H1 (cell line): Measurements from ENCODE around the gene TGM6. TPM values are rescaled to one million over a fixed set of nuclear protein-coding genes. Genes with fewer than 3 reads are reported as not detected.
A peak's percentile ranks its signal among the peaks of the same experiment; 100 is the strongest.

Experiments
- CTCF ChIA-PET: fragments of 300-600 bp; sonication (Branson Sonifier 250); formaldehyde crosslinking; loops from one replicate; lab custom pipeline; 2021; ENCODE audit not compliant: partially characterized antibody; lab: Charles Lee
- POLR2A ChIA-PET: fragments of 300-600 bp; sonication (Branson Sonifier 250); formaldehyde crosslinking; loops from one replicate; lab custom pipeline; 2021; ENCODE audit warnings: inconsistent platforms; ENCODE audit not compliant: partially characterized antibody; lab: Charles Lee
- DNase-seq, 2 experiments: peaks; one replicate each; pipeline versions ENCODE4 v3.0.0 to v3.0.0-alpha.2; 2010 to 2022; ENCODE audit warnings: low spot score in 2 of 2, low read depth in 1 of 2, mixed read lengths in 1 of 2
- FAIRE-seq: peaks from 2 replicates; lab custom pipeline; 2011; peaks lifted over from hg19 to GRCh38; lab: Jason Lieb, UNC
- H2AFZ ChIP-seq: 2 replicates; pipeline ENCODE4 v1.8.1; 2012; ENCODE audit warnings: low read length, inconsistent platforms
- H2AK5ac ChIP-seq: 2 replicates; pipeline ENCODE4 v1.6.1; 2013; ENCODE audit warnings: low read depth, low read length
- H2BK120ac ChIP-seq: replicated peaks from 2 replicates; pipeline ENCODE3; 2013; ENCODE audit warnings: low read depth, low read length, inconsistent platforms
- H2BK12ac ChIP-seq: 2 replicates; pipeline ENCODE4 v1.6.1; 2013; ENCODE audit warnings: low read depth, low read length
- H2BK15ac ChIP-seq: 2 replicates; pipeline ENCODE4 v1.6.1; 2013; ENCODE audit warnings: low read length
- H2BK20ac ChIP-seq: 2 replicates; pipeline ENCODE4 v1.6.1; 2013; ENCODE audit warnings: low read length
- H2BK5ac ChIP-seq: 2 replicates; pipeline ENCODE4 v1.6.1; 2013; ENCODE audit warnings: low read depth, low read length
- H3K14ac ChIP-seq: 2 replicates; pipeline ENCODE4 v1.6.1; 2013; ENCODE audit warnings: inconsistent platforms; ENCODE audit not compliant: insufficient read length
- H3K18ac ChIP-seq: 2 replicates; pipeline ENCODE4 v1.6.1; 2013; ENCODE audit warnings: low read length; ENCODE audit errors: extremely low read depth
- H3K23ac ChIP-seq: 2 replicates; pipeline ENCODE4 v1.6.1; 2013; ENCODE audit warnings: inconsistent platforms; ENCODE audit not compliant: insufficient read length
- H3K23me2 ChIP-seq: 2 replicates; pipeline ENCODE4 v1.6.1; 2013; ENCODE audit warnings: low read depth, low read length
- H3K27ac ChIP-seq: 2 replicates; pipeline ENCODE4 v1.6.1; 2011; ENCODE audit warnings: low read depth, low read length, inconsistent platforms
- H3K27me3 ChIP-seq, 4 experiments: replicated peaks in 1 of 4; 1 replicate in 1 of 4; 2 replicates in 3 of 4; pipeline versions ENCODE4 v1.6.1 to v1.8.1; 2011 to 2013; ENCODE audit warnings: low read length in 3 of 4, mild to moderate bottlenecking in 3 of 4, inconsistent platforms in 2 of 4, mixed read lengths in 2 of 4, moderate library complexity in 1 of 4; ENCODE audit not compliant: control insufficient read depth in 3 of 4, insufficient read depth in 3 of 4; ENCODE audit errors: extremely low read depth in 1 of 4
- H3K36me3 ChIP-seq, 4 experiments: 2 replicates each; pipeline versions ENCODE4 v1.6.1 to v1.8.1; 2011 to 2013; ENCODE audit warnings: mild to moderate bottlenecking in 4 of 4, low read length in 3 of 4, moderate library complexity in 2 of 4, control low read depth in 1 of 4, inconsistent platforms in 1 of 4; ENCODE audit not compliant: insufficient read depth in 4 of 4, control insufficient read depth in 2 of 4
- H3K4ac ChIP-seq: replicated peaks from 2 replicates; pipeline ENCODE3; 2013; ENCODE audit warnings: low read length, low read depth, mixed read lengths, inconsistent platforms; ENCODE audit not compliant: insufficient read length
- H3K4me1 ChIP-seq, 4 experiments: replicated peaks in 1 of 4; 1 replicate in 1 of 4; 2 replicates in 3 of 4; pipeline versions ENCODE4 v1.6.1 to v1.8.1; 2011 to 2013; ENCODE audit warnings: low read length in 3 of 4, inconsistent platforms in 2 of 4, mixed read lengths in 1 of 4; ENCODE audit not compliant: insufficient read depth in 4 of 4, control insufficient read depth in 3 of 4
- H3K4me2 ChIP-seq, 2 experiments: 2 replicates each; pipeline versions ENCODE4 v1.6.1 to v1.8.1; 2011 to 2013; ENCODE audit warnings: low read depth in 2 of 2, low read length in 2 of 2, control low read depth in 1 of 2, inconsistent platforms in 1 of 2, mild to moderate bottlenecking in 1 of 2; ENCODE audit not compliant: insufficient read depth in 1 of 2
- H3K4me3 ChIP-seq, 4 experiments: fragments of 200-600, 300-600 bp in 1 of 4; sonication (generic), shearing (Covaris generic), sonication (Bioruptor Twin) in 1 of 4; 2 replicates each; pipeline versions ENCODE4 v1.5.1 to v1.8.1; 2011 to 2016; ENCODE audit warnings: low read length in 4 of 4, low read depth in 3 of 4, control low read depth in 2 of 4, inconsistent platforms in 2 of 4, mild to moderate bottlenecking in 2 of 4, mixed read lengths in 1 of 4, moderate library complexity in 1 of 4; ENCODE audit not compliant: insufficient read depth in 2 of 4; ENCODE audit errors: extremely low read depth in 1 of 4
- H3K56ac ChIP-seq: replicated peaks from 2 replicates; pipeline ENCODE3; 2013; ENCODE audit warnings: low read depth, mild to moderate bottlenecking, mixed read lengths, low read length, inconsistent platforms; ENCODE audit not compliant: insufficient read length
- H3K79me1 ChIP-seq: 2 replicates; pipeline ENCODE4 v1.6.1; 2013; ENCODE audit warnings: low read depth, low read length, control low read depth
- H3K79me2 ChIP-seq, 2 experiments: 2 replicates each; pipeline versions ENCODE4 v1.6.1 to v1.8.1; 2012 to 2013; ENCODE audit warnings: low read length in 2 of 2, mild to moderate bottlenecking in 2 of 2, inconsistent platforms in 1 of 2; ENCODE audit not compliant: insufficient read depth in 2 of 2, control insufficient read depth in 1 of 2
- H3K9ac ChIP-seq, 4 experiments: replicated peaks in 1 of 4; 1 replicate in 1 of 4; 2 replicates in 3 of 4; pipeline versions ENCODE4 v1.6.1 to v1.8.1; 2011 to 2013; ENCODE audit warnings: low read depth in 3 of 4, low read length in 3 of 4, control low read depth in 2 of 4, mild to moderate bottlenecking in 2 of 4, moderate library complexity in 2 of 4, inconsistent platforms in 1 of 4; ENCODE audit errors: extremely low read depth in 1 of 4
- H3K9me3 ChIP-seq, 2 experiments: 2 replicates each; pipeline versions ENCODE4 v1.6.1 to v1.8.1; 2012 to 2013; ENCODE audit warnings: mild to moderate bottlenecking in 2 of 2, moderate library complexity in 2 of 2, control low read depth in 1 of 2, inconsistent platforms in 1 of 2, low read depth in 1 of 2, low read length in 1 of 2, mixed read lengths in 1 of 2; ENCODE audit not compliant: insufficient read depth in 2 of 2
- H4K20me1 ChIP-seq, 2 experiments: replicated peaks in 1 of 2; 2 replicates each; pipeline versions ENCODE3 to v1.8.1; 2011 to 2013; ENCODE audit warnings: inconsistent platforms in 2 of 2, low read length in 2 of 2, mild to moderate bottlenecking in 1 of 2; ENCODE audit not compliant: insufficient read depth in 2 of 2, control insufficient read depth in 1 of 2
- H4K5ac ChIP-seq: 2 replicates; pipeline ENCODE4 v1.6.1; 2013; ENCODE audit warnings: low read length, low read depth, mixed read lengths, inconsistent platforms; ENCODE audit not compliant: insufficient read length
- H4K8ac ChIP-seq: 2 replicates; pipeline ENCODE4 v1.8.0; 2013; ENCODE audit warnings: mild to moderate bottlenecking, moderate library complexity, low read length, inconsistent platforms; ENCODE audit not compliant: insufficient read depth; ENCODE audit errors: extremely low read depth
- H4K91ac ChIP-seq: replicated peaks from 2 replicates; pipeline ENCODE3; 2013; ENCODE audit warnings: low read length, mixed read lengths, inconsistent platforms; ENCODE audit not compliant: insufficient read length
- ATF3 ChIP-seq: IDR thresholded peaks from 2 replicates; pipeline ENCODE4 v1.6.1; 2011; ENCODE audit warnings: low read depth, mild to moderate bottlenecking, low read length; ENCODE audit not compliant: insufficient read depth
- BCL11A ChIP-seq, 2 experiments: IDR thresholded peaks; one replicate each; pipeline ENCODE4 v1.6.1; 2011; ENCODE audit warnings: low read depth in 2 of 2, low read length in 2 of 2, mild to moderate bottlenecking in 2 of 2
- GABPA ChIP-seq: IDR thresholded peaks from 2 replicates; pipeline ENCODE4 v1.6.1; 2011; ENCODE audit warnings: mild to moderate bottlenecking, low read length, moderate library complexity, borderline replicate concordance; ENCODE audit not compliant: insufficient read depth
- POLR2AphosphoS5 ChIP-seq: IDR thresholded peaks from 2 replicates; pipeline ENCODE4 v1.6.1; 2011; ENCODE audit warnings: low read depth, low read length
- SIN3A ChIP-seq, 2 experiments: IDR thresholded peaks in 1 of 2; conservative IDR thresholded peaks in 1 of 2; 2 replicates each; pipeline ENCODE4 v1.6.1; 2011 to 2012; ENCODE audit warnings: low read length in 2 of 2, improper control_type of control experiment in 1 of 2, low read depth in 1 of 2, mild to moderate bottlenecking in 1 of 2
- SIX5 ChIP-seq: IDR thresholded peaks from 2 replicates; pipeline ENCODE4 v1.6.1; 2011; ENCODE audit warnings: mild to moderate bottlenecking, low read depth, low read length
- SP1 ChIP-seq: IDR thresholded peaks from 2 replicates; pipeline ENCODE4 v1.6.1; 2011; ENCODE audit warnings: low read depth, low read length
- SP2 ChIP-seq: IDR thresholded peaks from 2 replicates; pipeline ENCODE4 v1.6.1; 2012; ENCODE audit warnings: mild to moderate bottlenecking, low read length, inconsistent platforms
- TBP ChIP-seq: IDR thresholded peaks from 2 replicates; pipeline ENCODE4 v1.6.1; 2011; ENCODE audit warnings: low read depth, low read length, improper control_type of control experiment
- WGBS, 2 experiments: shearing (Covaris generic) in 1 of 2; methylation state at CpG; one replicate each; pipeline versions ENCODE4 v1.1.6 to v1.1.7; 2013 to 2015; ENCODE audit warnings: low lambda C conversion rate in 2 of 2, mixed read lengths in 2 of 2, inconsistent platforms in 1 of 2, low coverage in 1 of 2, missing lambda C conversion rate in 1 of 2; ENCODE audit not compliant: insufficient replicate concordance in 2 of 2, insufficient coverage in 1 of 2, insufficient read length in 1 of 2; ENCODE audit errors: extremely low coverage in 1 of 2, missing lambda C conversion rate in 1 of 2; 5-methylcytosine and 5-hydroxymethylcytosine counted together
- polyA plus RNA-seq, 7 experiments: library from polyadenylated mRNA; depleted of rRNA in 3 of 7; stranded (reverse) in 5 of 7; unstranded in 2 of 7; fragments of >200 nt in 5 of 7; fragments of 200-250 nt in 2 of 7; gene quantifications; 1 replicate in 5 of 7; 2 replicates in 1 of 7; 4 replicates in 1 of 7; pipeline versions ENCODE4 v1.2.1 to v1.2.3, GENCODE V29; 2011 to 2013; ENCODE audit warnings: missing spikeins in 2 of 7, mixed read lengths in 2 of 7
- total RNA-seq: library from RNA; stranded (reverse); fragmentation: NEBNext Ultra II Directional; extraction: Animal tissue kit (Norgen Biotek cat#: 25700); gene quantifications from 2 replicates; pipeline ENCODE4 v1.2.1, GENCODE V29; 2021

The TGM6 gene
- total and polyA plus RNA-seq, 2 of the 8 experiments (the other 6 are each of a cell fraction or from before 2014, with no cell fraction given) = 0.03 TPM; not detected in 1

DNA sequence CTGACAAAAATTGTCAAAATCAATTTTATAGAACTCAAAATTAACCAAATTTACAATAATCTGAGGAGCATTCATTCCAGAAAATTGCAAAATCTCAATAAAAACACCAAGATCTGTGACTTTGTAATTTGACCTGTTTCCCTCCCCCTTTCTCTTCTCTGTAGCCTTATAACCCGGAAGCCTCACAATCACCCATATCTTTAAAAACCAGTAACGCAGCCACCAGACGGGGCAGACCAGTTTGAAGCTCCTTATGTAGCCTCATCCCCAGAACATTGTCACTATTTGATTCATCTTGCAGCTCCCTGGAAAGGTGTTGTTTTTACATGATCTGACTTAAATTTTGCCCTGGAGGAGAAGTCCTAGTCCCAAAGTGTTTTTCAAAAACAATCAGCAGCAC is 27.5 kb upstream of the TGM6 start:
- Histone ChIP-seq H3K27ac (no peak overlapping the region), H2BK12ac (no peak overlapping the region), H2BK20ac (no peak overlapping the region), H4K91ac (no peak overlapping the region), H3K9me3 (no peaks in the 10 kb centered on the region), H3K23me2 (no peaks in the 10 kb centered on the region), H2BK15ac (no peak overlapping the region), H3K9ac (no peak overlapping the region), H3K23ac (no peak overlapping the region), H3K4me2 (no peak overlapping the region), H3K14ac (no peak overlapping the region), H3K18ac (no peak overlapping the region), H3K79me1 (no peaks in the 10 kb centered on the region), H3K56ac (no peak overlapping the region), H2BK5ac (no peak overlapping the region), H4K5ac (no peak overlapping the region), H3K79me2 (no peaks in the 10 kb centered on the region), H2AK5ac (no peak overlapping the region), H3K4ac (no peak overlapping the region), H3K27me3 (no peaks in the 10 kb centered on the region), H2AFZ (0 out of 2 replicates have a peak overlapping the region, but pooled peaks have one; percentile 14), H2BK120ac (no peak overlapping the region), H4K8ac (no peak overlapping the region), H4K20me1 (no peaks in the 10 kb centered on the region), H3K4me1 (no peaks in the 10 kb centered on the region), H3K36me3 (no peaks in the 10 kb centered on the region), H3K4me3 (no peak overlapping the region)
- ChIA-PET CTCF (interaction anchor here (0.7 kb wide), 2 partner anchors 82 to 555 kb away, joined by 3 to 4 read pairs; no protein-coding TSS in a partner anchor), POLR2A (interaction anchor here (0.6 to 1.6 kb wide), 2 partner anchors 146 to 458 kb away, joined by 4 read pairs; no protein-coding TSS in a partner anchor)
- DNase-seq (no peak), FAIRE-seq (no peak)
- 64% methylated on average over 3 of the region's 3 CpGs; no CpG with 5 or more reads in 1 of the 2 experiments for WGBS, 2 experiments
- TF ChIP-seq GABPA (no peak), SP1 (no peak), ATF3 (no peak), POLR2AphosphoS5 (no peak), SIN3A (conservative IDR thresholded peaks at IDR 0.05 in 1 of 2, IDR thresholded peaks at IDR 0.05 in 1 of 2; ENCODE audit: low read depth in 1 of 2, low read length in 2 of 2) (no peak), SP2 (no peak), SIX5 (no peak), BCL11A (IDR thresholded peaks at IDR 0.05; ENCODE audit: low read depth in 2 of 2, low read length in 2 of 2) (no peak), TBP (no peak)
